Measurements from ENCODE around the gene CLDN12. TPM values are rescaled to one million over a fixed set of nuclear protein-coding genes. Genes with fewer than 3 reads are reported as not detected.

CLDN12 gene
- total and polyA plus RNA-seq, 2 of the 4 experiments (the other 2 are of a cell fraction) = 33.4 to 46.4 TPM

DNA sequence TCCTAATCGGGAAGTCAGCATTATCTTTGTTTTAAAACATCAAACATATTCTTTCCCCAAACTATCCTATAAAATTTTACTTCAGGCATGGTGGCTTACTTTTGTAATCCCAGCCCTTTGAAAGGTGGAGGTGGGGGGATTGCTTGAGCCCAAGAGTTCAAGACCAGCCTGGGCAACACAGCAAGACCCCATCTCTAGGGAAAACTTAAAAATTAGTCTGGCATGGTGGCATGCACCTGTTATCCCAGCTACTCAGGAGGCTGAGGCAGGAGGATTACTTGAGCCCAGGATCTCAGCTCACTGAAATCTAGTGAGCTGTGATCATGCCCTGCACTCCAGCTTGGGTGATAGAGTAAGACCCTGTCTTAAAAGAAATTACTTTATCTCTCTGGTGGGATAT, 4.9 kb downstream of the CLDN12 start:
- intact Hi-C loops (cut with micrococcal nuclease) = no loop called here
- no peak overlapping the region for H3K4ac ChIP-seq (ENCODE audit: low read depth, low read length)
- H3K18ac ChIP-seq (ENCODE audit: low read depth, low read length) = no peak overlapping the region
- no peak overlapping the region for H3K9ac ChIP-seq (ENCODE audit: low read depth, low read length)
- no peak overlapping the region for H2AK9ac ChIP-seq (replicated peaks; ENCODE audit: low read depth, low read length, poor library complexity)
- ATAC-seq (ENCODE audit: low read depth) (no peak), DNase-seq (no peak)
- no peaks in the 10 kb centered on the region for H3K27me3 ChIP-seq (ENCODE audit: control insufficient read depth, insufficient read depth, low read length)
- dilution Hi-C loops (cut with HindIII; ENCODE audit: low sequenced_read_pairs, unreplicated experiment) = no loop called here
- no peak overlapping the region for H4K8ac ChIP-seq (ENCODE audit: low read depth in 2 of 2, low read length in 2 of 2)
- ChIA-PET POLR2A (ENCODE audit: unreplicated experiment) (no interaction called here), CTCF (no interaction called here)
- TF ChIP-seq FOS (IDR thresholded peaks at IDR 0.05; ENCODE audit: low read depth, low read length) (no peak), RCOR1 (IDR thresholded peaks at IDR 0.05; ENCODE audit: insufficient replicate concordance, low read length) (no peak), MXI1 (IDR thresholded peaks at IDR 0.05; ENCODE audit: borderline replicate concordance, low read depth, low read length) (no peak), NFE2L2 (IDR thresholded peaks at IDR 0.05; ENCODE audit: low read depth, low read length) (no peak), CHD1 (IDR thresholded peaks at IDR 0.05; ENCODE audit: low read depth, low read length) (no peak), CEBPB (IDR thresholded peaks at IDR 0.05; ENCODE audit: low read depth, low read length) (no peak), POLR2A (IDR thresholded peaks at IDR 0.05; ENCODE audit: low read depth, low read length) (no peak), MAZ (IDR thresholded peaks at IDR 0.05; ENCODE audit: borderline replicate concordance, low read depth, low read length) (no peak), SMC3 (IDR thresholded peaks at IDR 0.05; ENCODE audit: low read depth, low read length) (no peak), USF2 (IDR thresholded peaks at IDR 0.05; ENCODE audit: low read depth, low read length) (no peak), RFX5 (IDR thresholded peaks at IDR 0.05; ENCODE audit: low read depth, low read length) (no peak)
- no peak overlapping the region for H2BK5ac ChIP-seq (ENCODE audit: low read depth, low read length, poor library complexity, severe bottlenecking)
- no peaks in the 10 kb centered on the region for H3K4me1 ChIP-seq (ENCODE audit: control insufficient read depth, insufficient read depth, low read length)
- H3K27ac ChIP-seq (ENCODE audit: insufficient read depth, low read length) = no peak overlapping the region
- H3K56ac ChIP-seq (ENCODE audit: extremely low read depth, insufficient read depth, low read length) = no peak overlapping the region
- no peak overlapping the region for H3K14ac ChIP-seq (replicated peaks; ENCODE audit: low read depth, low read length)
- no peak overlapping the region for H4K5ac ChIP-seq (ENCODE audit: low read depth, low read length)
- in situ Hi-C loops (cut with MboI; ENCODE audit: low sequenced_read_pairs) = no loop called here
- no peak overlapping the region for H3K4me2 ChIP-seq (ENCODE audit: low read depth, low read length)
- H3K36me3 ChIP-seq (ENCODE audit: control insufficient read depth, insufficient read depth, low read length) = peaks cover 26% of the 10 kb centered on the region
- H2AFZ ChIP-seq (replicated peaks; ENCODE audit: low read length, poor library complexity) = no peak overlapping the region
- H3K4me3 ChIP-seq (ENCODE audit: insufficient read depth, low read depth, low read length) = no peak overlapping the region
- no peaks in the 10 kb centered on the region for H3K9me3 ChIP-seq (ENCODE audit: control insufficient read depth, insufficient read depth, low read length)
- no TSS peak for BruUV-seq (replicated peaks)
- H4K91ac ChIP-seq (ENCODE audit: insufficient read depth, low read depth, low read length) = no peak overlapping the region
- H2BK15ac ChIP-seq (ENCODE audit: low read depth, low read length) = no peak overlapping the region
- no peak overlapping the region for H2AK5ac ChIP-seq (ENCODE audit: low read depth, low read length)
- peaks cover 4% of the 10 kb centered on the region; the same call in 1 of the 2 replicates for H3K9me1 ChIP-seq (ENCODE audit: insufficient read depth, low read length)
- peaks cover 11% of the 10 kb centered on the region; the same call in 1 of the 2 replicates for H4K20me1 ChIP-seq (ENCODE audit: insufficient read depth, low read length)
- no peak overlapping the region for H3K23ac ChIP-seq (ENCODE audit: low read depth, low read length)
- no peak overlapping the region for H2BK120ac ChIP-seq (ENCODE audit: low read depth, low read length)
- H3K79me1 ChIP-seq (ENCODE audit: low read depth in 1 of 2, low read length in 2 of 2) = peaks cover 28 to 37% of the 10 kb centered on the region in 2 experiments
- WGBS, 2 experiments (ENCODE audit: extremely low coverage in 2 of 2, insufficient read length in 1 of 2) = no CpG with 5 or more reads among the region's 1 CpG
- H2BK20ac ChIP-seq (ENCODE audit: low read depth, low read length) = no peak overlapping the region

All from IMR-90 (cell line).